ENCODE results near the gene PDE6B.
"Not testable (repeated sequence)": the region's sequence is repeated elsewhere in the genome, so short reads cannot be mapped to it uniquely, and the experiment has no call there.

PDE6B gene

GRCh38 chr4:624705-625590 lies at the start of gene PDE6B:
TSS of gene PDE6B (plus strand) at chr4:625573. CDS start at chr4:625627, 54 bp downstream.
- no peak for DNase-seq (ENCODE audit: low read depth in 2 of 2, low spot score in 1 of 2)

DNA sequence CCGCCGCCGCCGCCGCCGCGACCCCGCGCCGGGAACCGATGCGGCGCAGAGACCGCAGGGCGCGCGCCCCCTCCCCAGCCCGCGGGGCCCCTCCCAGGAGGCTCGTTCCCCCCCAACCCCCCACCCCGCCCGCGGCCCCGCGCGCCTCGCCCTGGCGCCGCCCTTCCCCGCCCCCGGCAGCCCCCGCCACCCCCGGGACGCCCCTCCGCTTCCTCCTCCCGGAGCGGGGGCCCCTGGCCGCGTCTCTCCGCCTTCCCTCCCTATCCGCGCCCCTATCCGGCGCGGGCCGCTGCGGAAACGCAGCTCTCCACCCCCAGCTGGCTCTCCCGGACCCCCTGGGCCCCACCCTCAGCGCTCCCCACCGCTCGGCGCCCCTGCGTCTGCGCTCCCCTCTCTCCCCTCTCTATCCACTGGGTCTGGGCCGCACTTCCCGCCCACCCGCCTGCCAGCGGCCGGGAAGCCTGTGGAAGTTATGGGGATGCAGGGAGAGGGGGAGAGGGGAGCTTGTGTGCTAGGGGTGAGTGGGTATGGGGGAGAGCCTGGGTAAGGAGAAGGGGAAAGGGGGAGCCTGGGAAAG lies 49.0 kb upstream of the PDE6B start, which contains the start of gene TMEM271:
Gene TMEM271, minus strand, starts transcription at position 51 of the 577 bp plus-strand sequence. CDS start 233 bp downstream, outside the sequence.
- no peak for DNase-seq (ENCODE audit: low read depth in 2 of 2, low spot score in 1 of 2)

DNA sequence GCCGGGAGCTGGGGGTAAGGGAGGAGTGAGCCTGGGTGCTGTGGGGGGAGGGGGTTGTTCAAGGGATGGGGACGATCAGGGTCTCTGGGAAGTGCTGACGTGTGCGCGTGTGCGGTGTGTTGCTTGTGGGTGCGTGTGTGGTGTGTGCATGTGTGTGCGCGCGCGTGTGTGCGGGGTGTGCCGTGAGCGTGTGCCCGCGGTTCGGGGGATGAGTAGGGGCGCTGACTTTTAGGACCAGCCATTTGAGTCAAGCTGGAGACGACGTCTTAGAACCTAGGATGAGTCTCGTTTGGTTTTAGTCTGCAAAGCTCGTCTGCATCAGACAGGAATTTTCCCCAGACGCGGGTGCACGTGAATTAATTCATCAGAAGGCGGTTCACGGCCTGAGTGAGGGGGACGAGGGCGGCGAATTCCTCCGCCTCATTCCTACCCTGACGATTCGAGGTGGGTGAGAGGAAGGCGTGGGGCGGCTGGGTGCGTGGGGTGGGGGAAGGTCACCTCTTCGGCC lies 48.3 kb upstream of the PDE6B start:
- no peak for DNase-seq (ENCODE audit: low read depth in 2 of 2, low spot score in 1 of 2)

DNA sequence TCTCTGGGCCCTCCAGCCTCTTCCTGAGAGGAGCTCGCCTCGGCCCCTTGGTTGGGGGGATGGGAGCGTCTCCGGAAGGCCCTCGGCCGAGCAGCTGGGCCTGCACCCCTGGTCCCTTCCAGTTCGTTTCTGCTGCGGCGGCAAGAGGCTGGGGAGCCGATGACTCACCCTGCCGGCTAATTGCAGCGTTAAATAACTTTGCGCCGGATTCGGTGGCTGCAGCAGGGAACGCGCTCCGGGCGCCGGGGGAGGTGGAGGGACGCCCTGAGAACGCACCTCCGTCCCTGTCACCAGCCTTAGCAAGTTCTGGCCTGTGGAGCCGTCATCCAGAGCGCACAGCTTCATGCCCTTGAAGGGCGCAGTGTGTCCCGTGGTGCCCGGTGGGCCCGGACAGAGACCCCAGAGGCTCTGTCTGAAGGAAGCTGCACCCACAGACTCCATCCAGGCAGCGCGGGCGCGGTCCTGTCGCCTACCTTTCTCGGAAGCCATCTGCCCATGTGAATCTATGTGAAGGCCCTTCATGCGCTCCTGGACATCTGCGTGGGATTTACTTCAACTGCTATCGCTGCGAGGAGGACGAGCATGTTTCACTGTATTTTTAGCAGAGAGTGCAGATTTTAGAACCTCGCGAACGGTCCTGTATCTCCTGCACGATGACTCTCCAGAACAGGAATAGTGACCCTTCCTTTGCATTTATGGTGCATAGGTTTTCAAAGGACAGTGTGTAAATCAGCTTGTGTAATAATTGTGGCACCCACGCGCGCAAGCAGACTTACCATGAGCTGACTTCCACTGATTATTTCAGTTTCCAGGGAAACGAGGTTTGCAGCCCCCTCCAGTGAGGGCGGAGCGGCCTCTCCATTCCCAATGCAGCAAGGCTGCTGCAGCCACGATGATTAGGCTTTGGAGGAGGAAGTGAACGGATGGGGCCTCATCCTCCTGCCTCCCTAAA lies 47.6 kb upstream of the PDE6B start:
- DNase-seq (ENCODE audit: low read depth in 2 of 2, low spot score in 1 of 2) = no peak

- DNase-seq (ENCODE audit: low read depth in 2 of 2, low spot score in 1 of 2) = no peak
Observed at GRCh38 chr4:578451-579443, 46.6 kb upstream of the PDE6B start.

GRCh38 chr4:579543-580175 lies 45.7 kb upstream of the PDE6B start:
- DNase-seq (ENCODE audit: low read depth in 2 of 2, low spot score in 1 of 2) = no peak

GRCh38 chr4:581181-581580 lies 44.2 kb upstream of the PDE6B start:
- no peak for DNase-seq (ENCODE audit: low read depth in 2 of 2, low spot score in 1 of 2)

GRCh38 chr4:581753-582361 lies 43.5 kb upstream of the PDE6B start:
- no peak for DNase-seq (ENCODE audit: low read depth in 2 of 2, low spot score in 1 of 2)

DNA sequence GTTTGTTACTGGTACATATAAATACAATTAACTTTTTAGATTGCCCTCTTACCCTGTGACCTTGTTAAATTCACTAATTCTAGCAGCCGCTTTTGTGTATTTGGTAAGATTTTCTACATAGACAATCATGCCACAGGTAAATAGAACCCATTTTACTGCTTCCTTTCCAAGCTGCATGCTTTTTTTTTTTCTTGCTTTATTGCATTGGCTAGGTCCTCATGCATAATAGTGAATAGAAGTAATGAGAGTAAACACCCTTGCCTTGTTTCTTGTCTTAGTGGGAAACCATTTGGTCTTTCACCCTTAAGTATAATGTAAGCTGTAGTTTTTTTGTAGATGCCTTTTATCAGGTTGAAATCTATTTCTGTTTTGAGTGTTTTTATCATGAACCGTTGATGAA lies 41.6 kb upstream of the PDE6B start:
- DNase-seq (ENCODE audit: low read depth in 2 of 2, low spot score in 1 of 2) = no peak

DNA sequence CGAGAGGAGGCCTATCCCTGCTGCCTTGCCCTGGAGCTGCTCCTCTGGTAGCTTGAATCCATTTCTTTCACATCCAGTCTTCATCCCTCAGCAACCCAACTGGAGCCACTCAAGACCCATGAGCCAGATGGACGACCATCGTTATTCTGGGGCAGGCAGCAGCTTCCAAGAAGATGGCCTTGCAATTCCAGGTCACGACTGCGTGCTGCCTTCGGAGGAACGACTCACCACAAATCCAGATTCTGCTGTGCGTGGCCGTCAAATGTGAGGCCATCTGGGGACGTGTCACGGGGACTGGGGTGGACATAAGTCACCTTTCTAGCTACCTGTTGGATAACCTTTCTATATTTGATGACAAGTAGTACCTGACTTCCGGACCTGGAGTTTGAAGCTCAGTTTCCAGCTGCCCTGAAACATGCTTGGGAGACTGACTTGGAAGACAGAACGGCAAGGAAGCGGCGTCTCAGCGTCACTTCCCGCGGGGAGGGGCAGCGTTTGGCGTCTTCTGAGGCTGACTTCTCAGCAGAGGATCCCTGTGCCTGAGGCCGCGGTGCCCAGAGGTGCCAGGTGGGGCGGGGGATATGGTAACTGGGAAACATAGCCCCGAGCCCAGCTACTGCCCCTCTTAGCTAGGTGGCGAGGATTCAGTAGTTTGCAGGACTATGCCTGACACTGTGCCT lies 37.6 kb upstream of the PDE6B start:
- DNase-seq (ENCODE audit: low read depth in 2 of 2, low spot score in 1 of 2) = no peak

DNA sequence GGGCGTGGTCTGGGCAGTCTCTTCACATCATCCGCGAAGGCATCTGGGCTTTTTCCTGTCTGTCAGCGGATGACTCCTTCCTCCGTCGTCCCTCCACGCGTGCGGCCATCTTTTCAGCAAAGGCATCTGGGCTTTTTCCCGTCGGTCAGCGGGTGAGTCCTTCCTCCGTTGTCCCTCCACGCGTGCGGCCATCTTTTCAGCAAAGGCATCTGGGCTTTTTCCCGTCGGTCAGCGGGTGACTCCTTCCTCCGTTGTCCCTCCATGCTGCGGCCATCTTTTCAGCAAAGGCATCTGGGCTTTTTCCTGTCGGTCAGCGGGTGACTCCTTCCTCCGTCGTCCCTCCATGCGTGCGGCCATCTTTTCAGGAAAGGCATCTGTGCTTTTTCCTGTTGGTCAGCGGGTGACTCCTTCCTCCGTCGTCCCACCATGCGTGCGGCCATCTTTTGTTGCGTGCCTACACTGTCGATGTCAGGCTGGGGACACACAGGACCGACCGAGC lies 37.0 kb upstream of the PDE6B start:
- DNase-seq (ENCODE audit: low read depth in 2 of 2, low spot score in 1 of 2) = no peak

DNA sequence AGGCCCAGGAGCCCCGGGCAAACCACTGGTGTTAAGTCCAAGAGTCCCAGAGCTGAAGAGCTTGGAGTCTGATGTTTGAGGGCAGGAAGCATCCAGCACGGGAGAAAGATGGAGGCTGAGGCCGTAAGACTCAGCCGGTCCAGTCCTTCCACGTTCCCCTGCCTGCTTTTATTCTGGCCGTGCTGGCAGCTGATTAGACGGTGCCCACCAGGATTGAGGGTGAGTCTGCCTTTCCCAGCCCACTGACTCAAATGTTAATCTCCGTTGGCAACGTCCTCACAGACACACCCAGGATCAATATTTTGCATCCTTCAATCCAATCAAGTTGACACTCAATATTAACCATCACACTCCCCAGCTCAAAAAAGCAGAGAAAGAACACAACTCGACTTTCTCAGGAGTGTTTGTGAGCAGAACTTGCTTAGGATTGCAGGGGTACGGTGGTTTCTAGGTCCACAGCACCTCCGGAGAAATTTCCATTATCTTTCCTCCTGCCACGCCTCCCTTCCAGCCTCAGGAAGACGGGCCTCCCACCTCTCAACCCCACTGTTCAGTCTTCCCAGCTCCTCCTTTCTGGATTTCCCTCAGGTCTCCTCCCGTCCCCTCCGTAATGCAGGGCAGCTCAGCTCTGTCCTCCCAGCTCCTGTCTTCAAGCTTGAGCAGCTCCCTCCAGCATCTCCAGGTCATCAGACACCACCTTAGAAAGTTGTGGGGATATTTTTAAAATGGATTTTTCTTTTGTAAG lies 36.0 kb upstream of the PDE6B start:
- DNase-seq (ENCODE audit: low read depth in 2 of 2, low spot score in 1 of 2) = no peak

DNA sequence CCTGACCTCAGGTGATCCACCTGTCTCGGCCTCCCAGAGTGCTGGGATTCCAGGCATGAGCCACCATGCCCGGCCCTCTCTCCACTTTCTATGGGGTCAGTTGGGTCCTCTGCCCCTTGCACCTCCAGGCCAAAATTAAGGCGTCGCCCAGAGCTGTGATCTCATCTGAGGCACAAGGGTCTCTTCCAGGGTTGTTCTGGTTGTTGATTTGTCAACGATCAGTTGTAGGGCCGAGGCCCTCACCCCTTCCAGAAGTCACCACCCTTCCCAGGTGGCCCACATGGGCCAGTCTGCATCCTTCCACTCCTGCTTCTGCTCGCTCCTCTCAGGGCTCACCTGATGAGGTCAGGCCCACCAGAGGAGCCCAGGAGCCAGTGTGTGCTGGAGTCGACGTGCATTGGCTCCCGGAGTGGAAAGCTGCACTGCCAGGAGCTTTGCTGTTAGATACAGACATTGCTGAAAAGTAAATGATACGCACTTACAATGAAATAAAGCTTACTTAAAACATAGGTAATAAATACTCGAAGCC lies 35.0 kb upstream of the PDE6B start:
- no peak for DNase-seq (ENCODE audit: low read depth in 2 of 2, low spot score in 1 of 2)

DNA sequence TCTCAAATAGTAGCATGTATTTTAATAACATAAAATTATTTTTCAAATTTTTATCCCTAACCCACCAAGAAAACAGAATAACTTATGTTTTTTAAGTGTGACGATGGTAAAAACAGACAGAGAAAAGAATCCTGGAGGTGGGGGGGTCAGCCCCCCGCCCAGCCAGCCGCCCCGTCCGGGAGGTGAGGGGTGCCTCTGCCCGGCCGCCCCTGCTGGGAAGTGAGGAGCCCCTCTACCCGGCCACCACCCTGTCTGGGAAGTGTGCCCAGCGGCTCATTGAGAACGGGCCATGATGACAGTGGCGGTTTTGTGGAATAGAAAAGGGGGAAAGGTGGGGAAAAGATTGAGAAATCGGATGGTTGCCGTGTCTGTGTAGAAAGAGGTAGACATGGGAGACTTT lies 33.2 kb upstream of the PDE6B start:
- not testable (repeated sequence) for DNase-seq (ENCODE audit: low read depth in 2 of 2, low spot score in 1 of 2)

DNA sequence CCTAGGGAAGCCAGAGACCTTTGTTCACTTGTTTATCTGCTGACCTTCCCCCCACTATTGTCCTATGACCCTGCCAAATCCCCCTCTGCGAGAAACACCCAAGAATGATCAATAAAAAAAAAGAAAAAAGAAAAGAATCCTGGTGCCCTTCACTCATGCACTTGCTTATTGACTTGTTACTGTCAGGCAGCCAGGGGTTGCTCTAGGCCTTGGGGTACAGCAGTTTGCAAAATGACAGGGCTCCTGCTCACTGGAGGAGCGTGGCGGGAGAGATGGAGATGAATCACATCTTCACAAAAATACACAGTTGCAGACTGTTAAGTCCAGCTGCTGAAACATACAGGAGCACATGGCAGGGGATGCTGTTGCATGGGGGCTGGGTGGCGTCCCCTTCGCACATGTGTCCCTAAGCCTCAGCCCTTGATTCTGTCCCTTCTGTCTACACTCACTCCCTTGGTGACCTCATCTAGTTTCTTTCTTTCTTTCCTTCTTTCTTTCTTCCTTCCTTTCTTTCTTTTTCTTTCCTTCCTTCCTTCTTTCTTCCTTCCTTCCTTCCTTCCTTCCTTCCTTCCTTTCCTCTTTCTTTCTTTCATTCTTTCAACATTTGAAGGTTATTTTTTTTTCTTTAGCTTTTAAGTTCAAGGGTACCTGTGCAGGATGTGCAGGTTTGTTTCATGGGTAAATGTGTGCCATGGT lies 32.4 kb upstream of the PDE6B start:
- DNase-seq (ENCODE audit: low read depth in 2 of 2, low spot score in 1 of 2) = no peak

GRCh38 chr4:598925-599324 lies 26.4 kb upstream of the PDE6B start:
- DNase-seq (ENCODE audit: low read depth in 2 of 2, low spot score in 1 of 2) = no peak

DNA sequence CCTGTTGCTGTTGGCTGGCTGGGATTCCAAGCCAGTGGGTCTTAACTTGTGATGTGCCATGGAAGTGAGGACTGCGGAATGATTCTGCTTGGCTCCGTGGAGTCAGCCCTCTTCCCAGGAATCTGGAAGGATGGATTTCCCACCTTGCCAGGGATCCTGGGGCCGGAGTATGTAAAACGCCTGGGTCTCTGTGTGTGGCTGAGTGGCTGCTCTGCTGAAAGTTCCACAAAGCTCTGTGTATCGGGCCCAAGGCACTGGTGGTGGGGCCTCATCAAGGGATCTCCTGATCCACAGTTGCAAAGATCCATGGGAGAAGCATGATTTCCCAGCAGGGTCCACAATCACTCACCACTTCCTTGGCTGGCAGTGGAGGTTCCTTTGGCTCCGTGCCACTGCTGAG lies 25.2 kb upstream of the PDE6B start:
- DNase-seq (ENCODE audit: low read depth in 2 of 2, low spot score in 1 of 2) = no peak

Data from stimulated activated CD8-positive, alpha-beta memory T cell treated with anti-CD3 and anti-CD28 coated beads, Interleukin-4, amount 100 ng/mL, for 4 hours (primary cell).